GM12878 (cell line): ENCODE data around the gene KAZN. TPM values are rescaled to one million over a fixed set of nuclear protein-coding genes. Genes with fewer than 3 reads are reported as not detected.

ENCODE experiments used
- ATAC-seq: fragments of 200-7000 bp; cut with Tn5 transposase; 3 replicates; pipeline ENCODE4 v1.9.1; 2020; ENCODE audit warnings: mild to moderate bottlenecking, moderate library complexity
- BruUV-seq: library from RNA; stranded (reverse); fragments of 400-500 nt; replicated peaks from 2 replicates; lab custom pipeline; 2021; lab: Mats Ljungman, UMichigan
- CTCF ChIA-PET: fragments of 300-600 bp; sonication (Branson Sonifier 250); formaldehyde crosslinking; extraction: SDS; loops from one replicate; lab custom pipeline; 2021; ENCODE audit warnings: inconsistent platforms; lab: Yijun Ruan, JAX
- POLR2A ChIA-PET: fragments of 350-600 bp; formaldehyde crosslinking; extraction: SDS; loops from one replicate; lab custom pipeline; 2021; ENCODE audit warnings: inconsistent platforms; lab: Charles Lee
- RAD21 ChIA-PET: fragments of 300-600 bp; sonication (Branson Sonifier 250); formaldehyde crosslinking; loops from one replicate; lab custom pipeline; 2023; ENCODE audit warnings: antibody characterized with exemption; ENCODE audit not compliant: unreplicated experiment; lab: Charles Lee
- SMC1A ChIA-PET: fragments of 300-600 bp; sonication (Branson Sonifier 250); formaldehyde crosslinking; loops from one replicate; lab custom pipeline; 2023; ENCODE audit not compliant: unreplicated experiment, uncharacterized antibody; lab: Charles Lee
- DNase-seq: peaks from one replicate; pipeline ENCODE4 v3.0.0-alpha.2; 2011; ENCODE audit warnings: low read depth, low spot score
- FAIRE-seq: peaks from 3 replicates; lab custom pipeline; 2011; peaks lifted over from hg19 to GRCh38; lab: Jason Lieb, UNC
- H2AFZ ChIP-seq: 2 replicates; pipeline ENCODE4 v1.6.0; 2011; ENCODE audit warnings: low read depth, low read length, control low read depth; ENCODE audit not compliant: control insufficient read depth
- H3K27ac ChIP-seq: 2 replicates; pipeline ENCODE4 v1.5.1; 2011; ENCODE audit warnings: control low read depth; ENCODE audit not compliant: control insufficient read depth, insufficient read depth
- H3K27me3 ChIP-seq, 2 experiments: replicated peaks in 1 of 2; 2 replicates each; pipeline versions ENCODE4 v1.6.0 to v1.6.1; 2011; ENCODE audit warnings: low read length in 1 of 2; ENCODE audit not compliant: control insufficient read depth in 2 of 2, insufficient read depth in 2 of 2
- H3K36me3 ChIP-seq, 2 experiments: 2 replicates each; pipeline ENCODE4 v1.5.1; 2011; ENCODE audit warnings: low read length in 1 of 2; ENCODE audit not compliant: control insufficient read depth in 2 of 2, insufficient read depth in 2 of 2
- H3K4me1 ChIP-seq: 2 replicates; pipeline ENCODE4 v1.6.1; 2011; ENCODE audit warnings: mild to moderate bottlenecking, low read length, moderate library complexity, mixed read lengths; ENCODE audit not compliant: control insufficient read depth, insufficient read depth
- H3K4me2 ChIP-seq: 2 replicates; pipeline ENCODE4 v1.6.0; 2011; ENCODE audit warnings: control low read depth; ENCODE audit not compliant: control insufficient read depth, insufficient read depth
- H3K4me3 ChIP-seq: fragments of 200-600 bp; sonication (generic); 2 replicates; pipeline ENCODE4 v1.5.1; 2016
- H3K79me2 ChIP-seq: 2 replicates; pipeline ENCODE4 v1.6.0; 2011; ENCODE audit warnings: low read length; ENCODE audit not compliant: control insufficient read depth, insufficient read depth
- H3K9ac ChIP-seq: 2 replicates; pipeline ENCODE4 v1.8.0; 2011; ENCODE audit warnings: low read length, control low read depth, mixed read lengths; ENCODE audit not compliant: control insufficient read depth, insufficient read depth
- H3K9me3 ChIP-seq: replicated peaks from 3 replicates; pipeline ENCODE4 v1.5.1; 2011; ENCODE audit warnings: mild to moderate bottlenecking, low read length; ENCODE audit not compliant: control insufficient read depth, insufficient read depth
- H4K20me1 ChIP-seq: 2 replicates; pipeline ENCODE4 v1.6.0; 2011; ENCODE audit not compliant: control insufficient read depth, insufficient read depth
- ATF7 ChIP-seq: fragments of 450-650 bp; IDR thresholded peaks from 2 replicates; pipeline ENCODE4 v1.6.1; 2016; ENCODE audit warnings: low read depth, mild to moderate bottlenecking
- BMI1 ChIP-seq: fragments of 450-650 bp; IDR thresholded peaks from 2 replicates; pipeline ENCODE4 v1.6.1; 2016; ENCODE audit warnings: mild to moderate bottlenecking, moderate library complexity, borderline replicate concordance
- CBFB ChIP-seq: IDR thresholded peaks from 2 replicates; pipeline ENCODE4 v1.6.1; 2016; ENCODE audit warnings: antibody characterized with exemption, low read depth
- CHD1 ChIP-seq: IDR thresholded peaks from 2 replicates; pipeline ENCODE4 v1.6.1; 2012; ENCODE audit warnings: low read depth, low read length, improper control_type of control experiment
- GATAD2B ChIP-seq: fragments of 450-650 bp; conservative IDR thresholded peaks from 2 replicates; pipeline ENCODE4 v1.6.1; 2017; ENCODE audit warnings: low read depth, mild to moderate bottlenecking, moderate library complexity
- NFIC ChIP-seq: IDR thresholded peaks from 2 replicates; pipeline ENCODE4 v1.6.1; 2012; ENCODE audit warnings: low read depth, mild to moderate bottlenecking, inconsistent platforms, low read length, moderate library complexity
- RBBP5 ChIP-seq: fragments of 200-600 bp; sonication (generic); conservative IDR thresholded peaks from 2 replicates; pipeline ENCODE4 v1.6.1; 2016
- SMAD1 ChIP-seq: fragments of 450-650 bp; IDR thresholded peaks from 2 replicates; pipeline ENCODE4 v1.6.1; 2018; ENCODE audit warnings: mild to moderate bottlenecking, low read depth; ENCODE audit not compliant: partially characterized antibody
- WGBS: methylation state at CpG from one replicate; pipeline ENCODE4 v1.1.6; 2016; ENCODE audit warnings: low lambda C conversion rate; ENCODE audit not compliant: insufficient replicate concordance, insufficient coverage; ENCODE audit errors: missing lambda C conversion rate; 5-methylcytosine and 5-hydroxymethylcytosine counted together
- in situ Hi-C: fragments of 300-500 bp; cut with MboI; formaldehyde crosslinking; loops from 9 replicates; pipeline ENCODE4 v1.14.3; 2018; ENCODE audit warnings: mixed read lengths
- intact Hi-C: fragments of 100-400 bp; cut with micrococcal nuclease; formaldehyde crosslinking; loops from one replicate; pipeline ENCODE4 v1.14.2; 2022; ENCODE audit not compliant: unreplicated experiment
- polyA plus RNA-seq, 11 experiments: library from polyadenylated mRNA; depleted of rRNA in 4 of 11; unstranded in 6 of 11; stranded (reverse) in 5 of 11; fragments of >200 nt; fragmentation: Nextera tagmentation in 4 of 11; fragmentation: Illumina TruSeq in 1 of 11; extraction: Ambion mirVana in 4 of 11; extraction: Trizol in 1 of 11; gene quantifications; 1 replicate in 1 of 11; 2 replicates in 10 of 11; pipeline versions ENCODE4 v1.2.1 to v1.2.3, GENCODE V29; 2011 to 2016; ENCODE audit warnings: inconsistent platforms in 2 of 11, missing spikeins in 2 of 11, low read depth in 1 of 11
- total RNA-seq, 4 experiments: library from RNA; depleted of rRNA in 3 of 4; stranded (reverse); fragments of >200 nt in 3 of 4; fragmentation: Illumina TruSeq in 1 of 4; extraction: Trizol in 1 of 4; gene quantifications; 2 replicates each; pipeline versions ENCODE4 v1.2.1 to v1.2.3, GENCODE V29; 2013 to 2021
- TF ChIP-seq, protein P1 (sequence below): IDR thresholded peaks from 2 replicates; pipeline ENCODE4 v1.6.1; 2011; ENCODE audit warnings: low read depth, mild to moderate bottlenecking, low read length, moderate library complexity, borderline replicate concordance; ENCODE audit errors: extremely low read depth
- TF ChIP-seq, protein P2 (sequence below): fragments of 450-650 bp; IDR thresholded peaks from 2 replicates; pipeline ENCODE4 v1.6.1; 2017; ENCODE audit warnings: mild to moderate bottlenecking, moderate library complexity
- TF ChIP-seq, protein P3 (sequence below): fragments of 450-650 bp; conservative IDR thresholded peaks from 2 replicates; pipeline ENCODE4 v1.6.1; 2017; ENCODE audit warnings: mild to moderate bottlenecking, moderate library complexity
- TF ChIP-seq, protein P4 (sequence below): IDR thresholded peaks from 2 replicates; pipeline ENCODE4 v1.6.1; 2011; ENCODE audit warnings: borderline replicate concordance, low read depth, mild to moderate bottlenecking, moderate library complexity, low read length; ENCODE audit not compliant: insufficient read depth, poor library complexity, severe bottlenecking

The KAZN gene
- total and polyA plus RNA-seq, 10 of the 15 experiments (the other 5 are each of a cell fraction or from before 2014, with no cell fraction given) = 0.72 to 4.0 (median 1.2) TPM

DNA sequence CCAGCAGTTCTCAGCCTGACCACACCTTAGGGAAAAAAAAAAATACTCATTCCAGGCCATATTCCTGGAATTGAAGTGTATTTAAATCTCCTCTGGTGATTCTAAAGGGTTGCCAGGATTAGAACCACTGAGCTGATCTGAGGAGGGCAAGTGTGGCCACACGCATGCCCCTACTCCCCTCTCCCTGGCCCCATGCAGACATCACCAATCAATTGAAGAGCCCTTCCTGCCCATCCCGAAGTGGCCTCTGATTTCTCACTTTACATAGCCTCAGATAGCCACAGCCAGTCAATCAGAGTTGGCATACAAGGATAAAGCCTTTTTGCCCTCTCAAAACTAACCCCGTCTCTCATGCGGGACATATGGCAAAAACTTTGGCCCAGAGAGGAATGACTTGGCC is 470.5 kb downstream of the KAZN start:
- POLR2A ChIA-PET = no interaction called here

More for the DNA sequence above, 470.5 kb downstream of the KAZN start:
- in situ Hi-C loops = no loop called here
- no TSS peak for BruUV-seq
- Histone ChIP-seq H3K9me3 (no peaks in the 10 kb centered on the region), H3K4me1 (no peaks in the 10 kb centered on the region), H3K4me2 (no peak overlapping the region), H3K27me3 (no peaks in the 10 kb centered on the region), H3K9ac (no peak overlapping the region), H2AFZ (no peak overlapping the region), H3K27ac (no peak overlapping the region), H3K36me3 (no peaks in the 10 kb centered on the region), H3K79me2 (no peaks in the 10 kb centered on the region), H4K20me1 (no peaks in the 10 kb centered on the region), H3K4me3 (no peak overlapping the region)
- SMC1A ChIA-PET = interaction anchor here (0.7 to 1.5 kb wide), 3 partner anchors 8 to 1096 kb away, joined by 3 read pairs; no protein-coding TSS in a partner anchor
- FAIRE-seq = no peak
- RAD21 ChIA-PET = no interaction called here
- 54% methylated on average over 4 of the region's 4 CpGs for WGBS
- no peak for TF ChIP-seq ATF7
- TF ChIP-seq, protein P1, sequence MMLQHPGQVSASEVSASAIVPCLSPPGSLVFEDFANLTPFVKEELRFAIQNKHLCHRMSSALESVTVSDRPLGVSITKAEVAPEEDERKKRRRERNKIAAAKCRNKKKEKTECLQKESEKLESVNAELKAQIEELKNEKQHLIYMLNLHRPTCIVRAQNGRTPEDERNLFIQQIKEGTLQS = no peak
- TF ChIP-seq, protein P2, sequence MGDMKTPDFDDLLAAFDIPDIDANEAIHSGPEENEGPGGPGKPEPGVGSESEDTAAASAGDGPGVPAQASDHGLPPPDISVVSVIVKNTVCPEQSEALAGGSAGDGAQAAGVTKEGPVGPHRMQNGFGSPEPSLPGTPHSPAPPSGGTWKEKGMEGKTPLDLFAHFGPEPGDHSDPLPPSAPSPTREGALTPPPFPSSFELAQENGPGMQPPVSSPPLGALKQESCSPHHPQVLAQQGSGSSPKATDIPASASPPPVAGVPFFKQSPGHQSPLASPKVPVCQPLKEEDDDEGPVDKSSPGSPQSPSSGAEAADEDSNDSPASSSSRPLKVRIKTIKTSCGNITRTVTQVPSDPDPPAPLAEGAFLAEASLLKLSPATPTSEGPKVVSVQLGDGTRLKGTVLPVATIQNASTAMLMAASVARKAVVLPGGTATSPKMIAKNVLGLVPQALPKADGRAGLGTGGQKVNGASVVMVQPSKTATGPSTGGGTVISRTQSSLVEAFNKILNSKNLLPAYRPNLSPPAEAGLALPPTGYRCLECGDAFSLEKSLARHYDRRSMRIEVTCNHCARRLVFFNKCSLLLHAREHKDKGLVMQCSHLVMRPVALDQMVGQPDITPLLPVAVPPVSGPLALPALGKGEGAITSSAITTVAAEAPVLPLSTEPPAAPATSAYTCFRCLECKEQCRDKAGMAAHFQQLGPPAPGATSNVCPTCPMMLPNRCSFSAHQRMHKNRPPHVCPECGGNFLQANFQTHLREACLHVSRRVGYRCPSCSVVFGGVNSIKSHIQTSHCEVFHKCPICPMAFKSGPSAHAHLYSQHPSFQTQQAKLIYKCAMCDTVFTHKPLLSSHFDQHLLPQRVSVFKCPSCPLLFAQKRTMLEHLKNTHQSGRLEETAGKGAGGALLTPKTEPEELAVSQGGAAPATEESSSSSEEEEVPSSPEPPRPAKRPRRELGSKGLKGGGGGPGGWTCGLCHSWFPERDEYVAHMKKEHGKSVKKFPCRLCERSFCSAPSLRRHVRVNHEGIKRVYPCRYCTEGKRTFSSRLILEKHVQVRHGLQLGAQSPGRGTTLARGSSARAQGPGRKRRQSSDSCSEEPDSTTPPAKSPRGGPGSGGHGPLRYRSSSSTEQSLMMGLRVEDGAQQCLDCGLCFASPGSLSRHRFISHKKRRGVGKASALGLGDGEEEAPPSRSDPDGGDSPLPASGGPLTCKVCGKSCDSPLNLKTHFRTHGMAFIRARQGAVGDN = no peak
- TF ChIP-seq SMAD1 = no peak
- TF ChIP-seq, protein P3, sequence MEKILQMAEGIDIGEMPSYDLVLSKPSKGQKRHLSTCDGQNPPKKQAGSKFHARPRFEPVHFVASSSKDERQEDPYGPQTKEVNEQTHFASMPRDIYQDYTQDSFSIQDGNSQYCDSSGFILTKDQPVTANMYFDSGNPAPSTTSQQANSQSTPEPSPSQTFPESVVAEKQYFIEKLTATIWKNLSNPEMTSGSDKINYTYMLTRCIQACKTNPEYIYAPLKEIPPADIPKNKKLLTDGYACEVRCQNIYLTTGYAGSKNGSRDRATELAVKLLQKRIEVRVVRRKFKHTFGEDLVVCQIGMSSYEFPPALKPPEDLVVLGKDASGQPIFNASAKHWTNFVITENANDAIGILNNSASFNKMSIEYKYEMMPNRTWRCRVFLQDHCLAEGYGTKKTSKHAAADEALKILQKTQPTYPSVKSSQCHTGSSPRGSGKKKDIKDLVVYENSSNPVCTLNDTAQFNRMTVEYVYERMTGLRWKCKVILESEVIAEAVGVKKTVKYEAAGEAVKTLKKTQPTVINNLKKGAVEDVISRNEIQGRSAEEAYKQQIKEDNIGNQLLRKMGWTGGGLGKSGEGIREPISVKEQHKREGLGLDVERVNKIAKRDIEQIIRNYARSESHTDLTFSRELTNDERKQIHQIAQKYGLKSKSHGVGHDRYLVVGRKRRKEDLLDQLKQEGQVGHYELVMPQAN = no peak
- no peak for TF ChIP-seq BMI1
- no peak for TF ChIP-seq GATAD2B
- no peak for TF ChIP-seq RBBP5
- TF ChIP-seq CHD1 = no peak
- TF ChIP-seq CBFB = no peak
- TF ChIP-seq NFIC = no peak
- TF ChIP-seq, protein P4, sequence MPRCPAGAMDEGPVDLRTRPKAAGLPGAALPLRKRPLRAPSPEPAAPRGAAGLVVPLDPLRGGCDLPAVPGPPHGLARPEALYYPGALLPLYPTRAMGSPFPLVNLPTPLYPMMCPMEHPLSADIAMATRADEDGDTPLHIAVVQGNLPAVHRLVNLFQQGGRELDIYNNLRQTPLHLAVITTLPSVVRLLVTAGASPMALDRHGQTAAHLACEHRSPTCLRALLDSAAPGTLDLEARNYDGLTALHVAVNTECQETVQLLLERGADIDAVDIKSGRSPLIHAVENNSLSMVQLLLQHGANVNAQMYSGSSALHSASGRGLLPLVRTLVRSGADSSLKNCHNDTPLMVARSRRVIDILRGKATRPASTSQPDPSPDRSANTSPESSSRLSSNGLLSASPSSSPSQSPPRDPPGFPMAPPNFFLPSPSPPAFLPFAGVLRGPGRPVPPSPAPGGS = no peak
- intact Hi-C loops = no loop called here
- DNase-seq = no peak
- CTCF ChIA-PET = interaction anchor here (0.6 kb wide), 1 partner anchor 443 kb away, joined by 3 read pairs; no protein-coding TSS in a partner anchor
- ATAC-seq = no peak
